SU-DHL-6 (cell line): ENCODE results near the gene SETD2.

Experiments used
- H2AFZ ChIP-seq: fragments of 200-600 bp; sonication (generic); 2 replicates; pipeline ENCODE4 v1.6.1; 2014; ENCODE audit warnings: low read depth, mild to moderate bottlenecking, moderate library complexity, mixed read lengths, antibody characterized with exemption, low read length; ENCODE audit not compliant: severe bottlenecking
- H3F3A ChIP-seq: fragments of 200-600 bp; shearing (Covaris generic); 2 replicates; pipeline ENCODE4 v1.6.0; 2016; ENCODE audit warnings: antibody characterized with exemption, mild to moderate bottlenecking; ENCODE audit not compliant: insufficient read depth
- H3K27ac ChIP-seq: fragments of 200-600 bp; sonication (generic); 2 replicates; pipeline ENCODE4 v1.5.1; 2016; ENCODE audit warnings: low read depth, mild to moderate bottlenecking, low read length, moderate library complexity, mixed read lengths
- H3K27me3 ChIP-seq: fragments of 200-600 bp; sonication (generic), shearing (Covaris generic); 2 replicates; pipeline ENCODE4 v1.6.0; 2014; ENCODE audit warnings: mild to moderate bottlenecking, low read length
- H3K36me3 ChIP-seq: fragments of 200-600 bp; sonication (generic); 2 replicates; pipeline ENCODE4 v1.6.1; 2014; ENCODE audit warnings: mild to moderate bottlenecking, low read length, mixed read lengths
- H3K4me2 ChIP-seq: fragments of 300-600, 200-600 bp; shearing (Covaris generic), sonication (generic); 2 replicates; pipeline ENCODE4 v1.6.0; 2014; ENCODE audit warnings: low read length, low read depth, mild to moderate bottlenecking; ENCODE audit not compliant: poor library complexity, severe bottlenecking
- H3K4me3 ChIP-seq: fragments of 200-600 bp; sonication (generic); 2 replicates; pipeline ENCODE4 v1.5.1; 2014; ENCODE audit warnings: antibody characterized with exemption, low read length, mild to moderate bottlenecking, mixed read lengths; ENCODE audit not compliant: insufficient read depth, poor library complexity, severe bottlenecking
- H3K79me2 ChIP-seq: fragments of 200-600 bp; sonication (generic); 2 replicates; pipeline ENCODE4 v1.6.1; 2014; ENCODE audit warnings: mild to moderate bottlenecking, low read length, moderate library complexity; ENCODE audit not compliant: insufficient read depth
- H3K9ac ChIP-seq: fragments of 200-600 bp; sonication (generic); 2 replicates; pipeline ENCODE4 v1.7.0; 2014; ENCODE audit warnings: mild to moderate bottlenecking, low read length
- H3K9me2 ChIP-seq: fragments of 200-600 bp; sonication (generic); replicated peaks from 2 replicates; pipeline ENCODE4 v1.6.1; 2014; ENCODE audit warnings: low read length; ENCODE audit not compliant: insufficient read depth
- H3K9me3 ChIP-seq: fragments of 200-600 bp; sonication (generic); 2 replicates; pipeline ENCODE4 v1.6.1; 2014; ENCODE audit warnings: low read length, mixed read lengths; ENCODE audit not compliant: insufficient read depth
- H4K20me1 ChIP-seq: fragments of 200-600 bp; sonication (generic); 2 replicates; pipeline ENCODE4 v1.6.1; 2014; ENCODE audit warnings: low read depth, mild to moderate bottlenecking, antibody characterized with exemption, low read length, moderate library complexity, mixed read lengths
- EZH2phosphoT487 ChIP-seq: fragments of 200-600 bp; sonication (generic), shearing (Covaris generic); conservative IDR thresholded peaks from 2 replicates; pipeline ENCODE4 v1.6.1; 2018; ENCODE audit warnings: mild to moderate bottlenecking, antibody characterized with exemption, low read length, moderate library complexity, mixed read lengths
- TF ChIP-seq, protein P1 (sequence below): fragments of 200-600 bp; sonication (generic); IDR thresholded peaks from one replicate; pipeline ENCODE4 v1.5.1; 2017; ENCODE audit warnings: antibody characterized with exemption, mild to moderate bottlenecking, low read length, moderate library complexity; ENCODE audit not compliant: insufficient read depth, poor library complexity, severe bottlenecking

The SETD2 gene

DNA sequence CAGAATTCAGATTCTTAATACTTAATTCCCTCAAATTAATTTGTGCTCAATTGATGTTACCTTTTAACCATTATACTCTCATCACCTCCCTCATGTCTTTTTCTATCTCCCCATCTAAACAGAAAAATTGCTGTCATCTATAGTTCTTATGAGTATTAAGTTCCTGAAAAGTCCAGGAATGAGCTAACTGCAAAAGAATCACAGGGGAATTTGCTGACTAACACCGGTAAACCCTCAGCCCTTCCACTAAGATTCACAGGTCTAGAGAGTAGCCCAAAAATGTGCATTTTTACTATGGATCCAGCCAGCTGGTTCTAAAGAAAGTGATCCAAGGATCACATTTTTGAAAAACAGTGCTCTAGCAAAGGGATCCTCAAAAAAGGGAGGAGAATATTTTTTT, 67.0 kb downstream of the SETD2 start:
- TF ChIP-seq, protein P1, sequence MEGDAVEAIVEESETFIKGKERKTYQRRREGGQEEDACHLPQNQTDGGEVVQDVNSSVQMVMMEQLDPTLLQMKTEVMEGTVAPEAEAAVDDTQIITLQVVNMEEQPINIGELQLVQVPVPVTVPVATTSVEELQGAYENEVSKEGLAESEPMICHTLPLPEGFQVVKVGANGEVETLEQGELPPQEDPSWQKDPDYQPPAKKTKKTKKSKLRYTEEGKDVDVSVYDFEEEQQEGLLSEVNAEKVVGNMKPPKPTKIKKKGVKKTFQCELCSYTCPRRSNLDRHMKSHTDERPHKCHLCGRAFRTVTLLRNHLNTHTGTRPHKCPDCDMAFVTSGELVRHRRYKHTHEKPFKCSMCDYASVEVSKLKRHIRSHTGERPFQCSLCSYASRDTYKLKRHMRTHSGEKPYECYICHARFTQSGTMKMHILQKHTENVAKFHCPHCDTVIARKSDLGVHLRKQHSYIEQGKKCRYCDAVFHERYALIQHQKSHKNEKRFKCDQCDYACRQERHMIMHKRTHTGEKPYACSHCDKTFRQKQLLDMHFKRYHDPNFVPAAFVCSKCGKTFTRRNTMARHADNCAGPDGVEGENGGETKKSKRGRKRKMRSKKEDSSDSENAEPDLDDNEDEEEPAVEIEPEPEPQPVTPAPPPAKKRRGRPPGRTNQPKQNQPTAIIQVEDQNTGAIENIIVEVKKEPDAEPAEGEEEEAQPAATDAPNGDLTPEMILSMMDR, result no peak
- TF ChIP-seq EZH2phosphoT487, result no peak
- Histone ChIP-seq H3K9me2 (no peaks in the 10 kb centered on the region), H2AFZ (no peak overlapping the region), H3K9me3 (no peaks in the 10 kb centered on the region), H3K27me3 (no peaks in the 10 kb centered on the region), H3K79me2 (no peaks in the 10 kb centered on the region), H3K36me3 (peaks cover 60% of the 10 kb centered on the region), H3K4me2 (no peak overlapping the region), H3K27ac (no peak overlapping the region), H3K4me3 (no peak overlapping the region), H3F3A (peaks cover 13% of the 10 kb centered on the region; the same call in 1 of the 2 replicates), H3K9ac (no peak overlapping the region), H4K20me1 (no peaks in the 10 kb centered on the region)

DNA sequence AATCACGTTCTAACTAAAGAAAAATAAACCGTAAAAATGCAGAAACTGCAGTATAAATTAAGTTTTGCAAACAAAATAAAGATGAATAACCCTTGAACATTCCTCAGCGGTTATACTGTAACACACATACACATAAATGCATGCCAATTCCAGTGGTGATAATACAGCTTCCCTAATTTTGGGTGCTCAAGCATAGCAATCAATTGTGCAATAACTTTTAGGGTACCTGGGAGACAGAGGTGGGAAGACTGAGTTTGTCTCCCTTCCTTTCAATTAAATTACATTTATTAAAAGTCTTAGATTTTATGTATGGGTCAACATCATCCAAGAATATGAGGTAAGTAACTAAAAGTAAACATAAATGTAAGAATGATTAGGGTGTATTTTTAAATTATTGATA, 71.8 kb downstream of the SETD2 start:
- peaks cover 45% of the 10 kb centered on the region for H3K36me3 ChIP-seq

DNA sequence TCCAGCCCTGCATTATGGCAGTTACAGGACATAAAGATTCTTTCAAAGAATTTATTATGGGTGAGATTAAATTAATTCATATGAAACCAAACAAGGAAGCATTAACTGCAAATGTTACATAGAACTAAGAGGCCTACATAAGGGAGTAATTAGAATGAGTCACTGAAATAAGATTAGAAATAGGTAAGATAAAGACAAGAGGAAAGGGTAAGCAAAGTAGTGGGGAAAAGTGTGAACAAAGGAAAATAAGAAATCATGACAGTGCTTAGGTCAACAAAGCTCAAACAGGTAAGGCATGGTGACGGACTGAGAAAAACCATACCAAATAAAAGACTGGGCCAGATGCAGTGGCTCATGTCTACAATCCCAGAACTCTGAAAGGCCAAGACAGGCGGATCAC, 74.3 kb downstream of the SETD2 start:
- H3K27ac ChIP-seq, result no peak overlapping the region
- TF ChIP-seq EZH2phosphoT487, result no peak
- TF ChIP-seq, protein P1, result no peak
- H3F3A ChIP-seq, result peaks cover 6% of the 10 kb centered on the region; the same call in 1 of the 2 replicates
- H4K20me1 ChIP-seq, result no peaks in the 10 kb centered on the region
- no peak overlapping the region for H2AFZ ChIP-seq
- H3K79me2 ChIP-seq, result no peaks in the 10 kb centered on the region; the same call in none of the 2 replicates
- H3K36me3 ChIP-seq, result peaks cover 42% of the 10 kb centered on the region
- no peak overlapping the region for H3K4me3 ChIP-seq
- H3K4me2 ChIP-seq, result no peak overlapping the region
- H3K27me3 ChIP-seq, result no peaks in the 10 kb centered on the region
- H3K9me2 ChIP-seq, result no peaks in the 10 kb centered on the region
- H3K9ac ChIP-seq, result no peak overlapping the region
- H3K9me3 ChIP-seq, result no peaks in the 10 kb centered on the region

More for the DNA sequence above, 71.8 kb downstream of the SETD2 start:
- Histone ChIP-seq H3K79me2 (no peaks in the 10 kb centered on the region; the same call in none of the 2 replicates), H3K9me3 (no peaks in the 10 kb centered on the region), H3K27ac (no peak overlapping the region), H2AFZ (no peak overlapping the region), H3K9ac (no peak overlapping the region), H4K20me1 (no peaks in the 10 kb centered on the region), H3K27me3 (no peaks in the 10 kb centered on the region), H3K9me2 (no peaks in the 10 kb centered on the region), H3F3A (peaks cover 6% of the 10 kb centered on the region; the same call in 1 of the 2 replicates), H3K4me3 (no peak overlapping the region), H3K4me2 (no peak overlapping the region)
- TF ChIP-seq EZH2phosphoT487, result no peak
- TF ChIP-seq, protein P1, result no peak
